ENCODE measurements around the gene MORN2. TPM values are rescaled to one million over a fixed set of nuclear protein-coding genes. Genes with fewer than 3 reads are reported as not detected.

The MORN2 gene
- total RNA-seq, 2 experiments from 2014 or later = 7.8 to 8.1 TPM

DNA sequence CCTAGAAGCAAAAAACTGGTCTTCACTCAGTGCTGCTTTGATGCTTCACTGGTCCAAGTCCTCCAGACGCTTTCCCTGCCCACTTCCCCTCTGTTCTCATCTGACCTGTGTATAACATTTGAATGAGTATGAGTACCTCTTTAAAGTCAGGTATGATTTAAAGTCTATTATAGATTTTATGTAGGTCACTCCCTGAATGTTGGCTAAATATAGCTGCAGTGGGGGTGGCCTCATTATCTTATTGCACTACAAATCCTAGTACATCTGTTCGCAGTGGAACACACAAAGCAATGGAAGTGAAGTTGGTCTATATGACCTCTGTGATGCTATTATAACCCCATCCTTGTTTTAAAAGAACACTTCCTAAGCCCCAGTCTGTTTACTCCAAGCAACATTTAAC, 47.1 kb downstream of the MORN2 start:
- no peak overlapping the region for H3K4me3 ChIP-seq (ENCODE audit: low read depth, low read length, poor library complexity, severe bottlenecking)
- H3K9me2 ChIP-seq (ENCODE audit: insufficient read depth, low read length) = no peaks in the 10 kb centered on the region
- intact Hi-C loops (cut with micrococcal nuclease; ENCODE audit: unreplicated experiment) = no loop called here
- POLR2A ChIA-PET = no interaction called here
- H3K36me3 ChIP-seq (ENCODE audit: insufficient read depth, low read length) = no peaks in the 10 kb centered on the region
- no peaks in the 10 kb centered on the region for H3K9me3 ChIP-seq (ENCODE audit: low read length)
- DNase-seq (ENCODE audit: low spot score) = no peak
- no TSS peak for BruUV-seq (replicated peaks)
- no peak for TF ChIP-seq EZH2phosphoT487 (IDR thresholded peaks at IDR 0.05; ENCODE audit: borderline replicate concordance, low read depth, low read length)
- TF ChIP-seq, protein P1, sequence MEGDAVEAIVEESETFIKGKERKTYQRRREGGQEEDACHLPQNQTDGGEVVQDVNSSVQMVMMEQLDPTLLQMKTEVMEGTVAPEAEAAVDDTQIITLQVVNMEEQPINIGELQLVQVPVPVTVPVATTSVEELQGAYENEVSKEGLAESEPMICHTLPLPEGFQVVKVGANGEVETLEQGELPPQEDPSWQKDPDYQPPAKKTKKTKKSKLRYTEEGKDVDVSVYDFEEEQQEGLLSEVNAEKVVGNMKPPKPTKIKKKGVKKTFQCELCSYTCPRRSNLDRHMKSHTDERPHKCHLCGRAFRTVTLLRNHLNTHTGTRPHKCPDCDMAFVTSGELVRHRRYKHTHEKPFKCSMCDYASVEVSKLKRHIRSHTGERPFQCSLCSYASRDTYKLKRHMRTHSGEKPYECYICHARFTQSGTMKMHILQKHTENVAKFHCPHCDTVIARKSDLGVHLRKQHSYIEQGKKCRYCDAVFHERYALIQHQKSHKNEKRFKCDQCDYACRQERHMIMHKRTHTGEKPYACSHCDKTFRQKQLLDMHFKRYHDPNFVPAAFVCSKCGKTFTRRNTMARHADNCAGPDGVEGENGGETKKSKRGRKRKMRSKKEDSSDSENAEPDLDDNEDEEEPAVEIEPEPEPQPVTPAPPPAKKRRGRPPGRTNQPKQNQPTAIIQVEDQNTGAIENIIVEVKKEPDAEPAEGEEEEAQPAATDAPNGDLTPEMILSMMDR (conservative IDR thresholded peaks at IDR 0.05; ENCODE audit: low read length) = no peak
- no peaks in the 10 kb centered on the region for H3K79me2 ChIP-seq (ENCODE audit: insufficient read depth, low read depth, low read length)
- no peak overlapping the region for H3K27ac ChIP-seq (ENCODE audit: low read depth, low read length, poor library complexity, severe bottlenecking)
- H4K20me1 ChIP-seq (ENCODE audit: insufficient read depth, low read length) = no peaks in the 10 kb centered on the region
- no peak overlapping the region for H3K4me2 ChIP-seq (ENCODE audit: low read length)
- no peaks in the 10 kb centered on the region for H3K4me1 ChIP-seq (ENCODE audit: insufficient read depth, low read length, poor library complexity, severe bottlenecking)
- H2AFZ ChIP-seq (ENCODE audit: low read length) = no peak overlapping the region
- CTCF ChIA-PET (ENCODE audit: unreplicated experiment) = no interaction called here

DNA sequence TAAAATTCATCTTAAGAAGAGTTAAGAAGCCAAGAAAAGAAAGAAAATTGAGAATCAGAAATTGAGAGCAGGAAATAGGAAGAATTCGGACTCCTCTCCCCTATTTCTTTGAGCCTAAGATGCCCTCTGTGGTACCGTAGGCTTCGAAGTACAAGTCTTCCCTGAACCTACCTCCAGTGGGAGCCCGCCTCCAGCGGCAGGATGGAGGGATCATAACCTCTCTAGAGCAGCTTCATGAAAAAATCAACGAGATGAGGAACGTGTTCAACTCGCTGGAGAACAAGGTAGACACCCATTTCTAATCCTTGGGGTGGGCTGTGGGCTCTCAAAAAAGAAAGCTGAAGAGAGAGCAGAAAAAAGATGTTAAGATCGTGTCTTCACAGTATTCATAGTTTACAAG, 50.2 kb downstream of the MORN2 start:
- Histone ChIP-seq H3K4me1 (ENCODE audit: insufficient read depth, low read length, poor library complexity, severe bottlenecking) (no peaks in the 10 kb centered on the region), H3K79me2 (ENCODE audit: insufficient read depth, low read depth, low read length) (no peaks in the 10 kb centered on the region), H2AFZ (ENCODE audit: low read length) (no peak overlapping the region), H3K27ac (ENCODE audit: low read depth, low read length, poor library complexity, severe bottlenecking) (no peak overlapping the region), H3K9me3 (ENCODE audit: low read length) (no peaks in the 10 kb centered on the region), H3K36me3 (ENCODE audit: insufficient read depth, low read length) (no peaks in the 10 kb centered on the region), H3K4me3 (ENCODE audit: low read depth, low read length, poor library complexity, severe bottlenecking) (no peak overlapping the region), H4K20me1 (ENCODE audit: insufficient read depth, low read length) (no peaks in the 10 kb centered on the region), H3K4me2 (ENCODE audit: low read length) (no peak overlapping the region), H3K9me2 (ENCODE audit: insufficient read depth, low read length) (no peaks in the 10 kb centered on the region)
- TF ChIP-seq EZH2phosphoT487 (IDR thresholded peaks at IDR 0.05; ENCODE audit: borderline replicate concordance, low read depth, low read length) = no peak
- TF ChIP-seq, protein P1 (conservative IDR thresholded peaks at IDR 0.05; ENCODE audit: low read length) = no peak
- POLR2A ChIA-PET = no interaction called here
- CTCF ChIA-PET (ENCODE audit: unreplicated experiment) = no interaction called here
- intact Hi-C loops (cut with micrococcal nuclease; ENCODE audit: unreplicated experiment) = no loop called here
- DNase-seq (ENCODE audit: low spot score) = no peak
- BruUV-seq (replicated peaks) = no TSS peak

DNA sequence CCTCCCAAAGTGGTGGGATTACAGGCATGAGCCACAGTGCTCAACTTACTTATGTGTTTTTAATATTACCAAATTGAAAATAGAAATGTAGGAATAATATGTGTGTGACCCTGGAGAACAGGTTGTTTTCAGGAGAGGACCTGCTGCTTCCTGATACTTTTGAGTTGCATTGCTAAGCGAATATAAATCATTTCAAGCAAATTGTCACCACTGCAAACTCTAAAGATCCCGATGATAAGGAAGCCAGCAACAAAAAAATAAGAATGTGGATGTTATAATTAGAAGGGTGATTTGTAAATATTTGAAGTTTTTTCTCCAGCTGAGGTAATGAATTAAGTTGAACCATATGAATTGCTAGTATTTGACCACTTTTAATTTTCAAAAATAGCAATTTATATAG, 54.8 kb downstream of the MORN2 start:
- H2AFZ ChIP-seq (ENCODE audit: low read length) = no peak overlapping the region
- H3K9me2 ChIP-seq (ENCODE audit: insufficient read depth, low read length) = no peaks in the 10 kb centered on the region
- TF ChIP-seq EZH2phosphoT487 (IDR thresholded peaks at IDR 0.05; ENCODE audit: borderline replicate concordance, low read depth, low read length) = no peak
- TF ChIP-seq, protein P1 (conservative IDR thresholded peaks at IDR 0.05; ENCODE audit: low read length) = no peak
- no peaks in the 10 kb centered on the region for H3K36me3 ChIP-seq (ENCODE audit: insufficient read depth, low read length)
- no TSS peak for BruUV-seq (replicated peaks)
- no peak for DNase-seq (ENCODE audit: low spot score)
- CTCF ChIA-PET (ENCODE audit: unreplicated experiment) = no interaction called here
- no peaks in the 10 kb centered on the region for H3K9me3 ChIP-seq (ENCODE audit: low read length)
- no peaks in the 10 kb centered on the region for H4K20me1 ChIP-seq (ENCODE audit: insufficient read depth, low read length)
- H3K4me3 ChIP-seq (ENCODE audit: low read depth, low read length, poor library complexity, severe bottlenecking) = no peak overlapping the region
- POLR2A ChIA-PET = interaction anchor here (0.7 kb wide), 1 partner anchor 151 kb away, joined by 4 read pairs; no protein-coding TSS in a partner anchor
- H3K79me2 ChIP-seq (ENCODE audit: insufficient read depth, low read depth, low read length) = no peaks in the 10 kb centered on the region
- H3K4me2 ChIP-seq (ENCODE audit: low read length) = no peak overlapping the region
- intact Hi-C loops (cut with micrococcal nuclease; ENCODE audit: unreplicated experiment) = no loop called here
- H3K27ac ChIP-seq (ENCODE audit: low read depth, low read length, poor library complexity, severe bottlenecking) = no peak overlapping the region
- H3K4me1 ChIP-seq (ENCODE audit: insufficient read depth, low read length, poor library complexity, severe bottlenecking) = no peaks in the 10 kb centered on the region

Small RNA genes lying within 50 kb of the gene (small RNA-seq; reads per million reads assigned to genes)
- gene RNU6-851P = not detected

Other genes with a start within 250 kb of the MORN2 start
- gene GALM, start 209.9 kb upstream of the MORN2 start, total RNA-seq (2014; rRNA removed; shearing (Covaris generic)) = 2.9 and 5.5 TPM in 2 replicates
- 9.0 and 10.8 TPM in 2 replicates for gene GALM, start 209.9 kb upstream of the MORN2 start, total RNA-seq (2022)
- 316 and 337 TPM in 2 replicates for gene SRSF7, start 124.6 kb upstream of the MORN2 start, total RNA-seq (2014; rRNA removed; shearing (Covaris generic))
- gene SRSF7, start 124.6 kb upstream of the MORN2 start, total RNA-seq (2022) = 278 and 320 TPM in 2 replicates
- gene GEMIN6, start 97.8 kb upstream of the MORN2 start, total RNA-seq (2014; rRNA removed; shearing (Covaris generic)) = 11.7 and 16.5 TPM in 2 replicates
- gene GEMIN6, start 97.8 kb upstream of the MORN2 start, total RNA-seq (2022) = 26.0 and 26.6 TPM in 2 replicates
- gene DHX57, start within 50 bp of the MORN2 start, total RNA-seq (2014; rRNA removed; shearing (Covaris generic)) = 14.6 and 14.7 TPM in 2 replicates
- 15.1 and 17.7 TPM in 2 replicates for gene DHX57, start within 50 bp of the MORN2 start, total RNA-seq (2022)
- gene ARHGEF33, start 13.9 kb downstream of the MORN2 start, total RNA-seq (2014; rRNA removed; shearing (Covaris generic)) = 0.38 TPM in 1 of 2 replicates, not detected in the other
- not detected in 2 replicates for gene ARHGEF33, start 13.9 kb downstream of the MORN2 start, total RNA-seq (2022)
- 15.2 and 21.3 TPM in 2 replicates for gene SOS1, start 245.1 kb downstream of the MORN2 start, total RNA-seq (2014; rRNA removed; shearing (Covaris generic))
- 40.0 and 47.9 TPM in 2 replicates for gene SOS1, start 245.1 kb downstream of the MORN2 start, total RNA-seq (2022)

Measured in OCI-LY7 (cell line).